Measurements from ENCODE around the gene TCF7L2.

DNA sequence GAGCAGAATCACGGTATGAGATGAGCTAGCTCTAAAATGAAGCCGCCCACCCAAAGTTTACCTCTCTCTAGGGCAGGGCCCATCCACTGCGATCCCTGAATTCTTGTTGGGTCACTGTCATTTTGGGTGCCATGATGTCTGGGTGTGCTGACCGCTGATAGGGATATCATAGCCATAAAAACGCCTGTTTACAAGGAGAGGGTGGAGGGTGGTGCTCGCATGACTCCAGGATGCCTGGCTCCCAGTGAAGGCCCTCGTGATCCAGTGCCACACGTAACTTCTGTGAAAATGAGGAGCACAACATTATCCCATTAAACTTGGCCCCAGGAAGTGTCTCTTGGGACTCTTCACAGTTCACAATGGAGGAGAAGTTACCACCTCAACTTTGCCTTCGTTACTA, 139.5 kb downstream of the TCF7L2 start:
- TF ChIP-seq, protein P1, sequence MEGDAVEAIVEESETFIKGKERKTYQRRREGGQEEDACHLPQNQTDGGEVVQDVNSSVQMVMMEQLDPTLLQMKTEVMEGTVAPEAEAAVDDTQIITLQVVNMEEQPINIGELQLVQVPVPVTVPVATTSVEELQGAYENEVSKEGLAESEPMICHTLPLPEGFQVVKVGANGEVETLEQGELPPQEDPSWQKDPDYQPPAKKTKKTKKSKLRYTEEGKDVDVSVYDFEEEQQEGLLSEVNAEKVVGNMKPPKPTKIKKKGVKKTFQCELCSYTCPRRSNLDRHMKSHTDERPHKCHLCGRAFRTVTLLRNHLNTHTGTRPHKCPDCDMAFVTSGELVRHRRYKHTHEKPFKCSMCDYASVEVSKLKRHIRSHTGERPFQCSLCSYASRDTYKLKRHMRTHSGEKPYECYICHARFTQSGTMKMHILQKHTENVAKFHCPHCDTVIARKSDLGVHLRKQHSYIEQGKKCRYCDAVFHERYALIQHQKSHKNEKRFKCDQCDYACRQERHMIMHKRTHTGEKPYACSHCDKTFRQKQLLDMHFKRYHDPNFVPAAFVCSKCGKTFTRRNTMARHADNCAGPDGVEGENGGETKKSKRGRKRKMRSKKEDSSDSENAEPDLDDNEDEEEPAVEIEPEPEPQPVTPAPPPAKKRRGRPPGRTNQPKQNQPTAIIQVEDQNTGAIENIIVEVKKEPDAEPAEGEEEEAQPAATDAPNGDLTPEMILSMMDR (IDR thresholded peaks at IDR 0.05) = no peak
- no peak for TF ChIP-seq POLR2A (IDR thresholded peaks at IDR 0.05)

Measured in stomach (tissue), 4 donors.